PC-9 (cell line): ENCODE measurements around the gene NOXA1.

Experiments used
- EZH2 ChIP-seq: fragments of 200-600 bp; sonication (generic); IDR thresholded peaks from 2 replicates; pipeline ENCODE4 v1.8.0; 2017; ENCODE audit warnings: antibody characterized with exemption, low read depth
- TF ChIP-seq, protein P1 (sequence below): fragments of 200-600 bp; sonication (generic); conservative IDR thresholded peaks from 2 replicates; pipeline ENCODE4 v1.6.1; 2017; ENCODE audit warnings: mixed run types, antibody characterized with exemption, mild to moderate bottlenecking, moderate library complexity

DNA sequence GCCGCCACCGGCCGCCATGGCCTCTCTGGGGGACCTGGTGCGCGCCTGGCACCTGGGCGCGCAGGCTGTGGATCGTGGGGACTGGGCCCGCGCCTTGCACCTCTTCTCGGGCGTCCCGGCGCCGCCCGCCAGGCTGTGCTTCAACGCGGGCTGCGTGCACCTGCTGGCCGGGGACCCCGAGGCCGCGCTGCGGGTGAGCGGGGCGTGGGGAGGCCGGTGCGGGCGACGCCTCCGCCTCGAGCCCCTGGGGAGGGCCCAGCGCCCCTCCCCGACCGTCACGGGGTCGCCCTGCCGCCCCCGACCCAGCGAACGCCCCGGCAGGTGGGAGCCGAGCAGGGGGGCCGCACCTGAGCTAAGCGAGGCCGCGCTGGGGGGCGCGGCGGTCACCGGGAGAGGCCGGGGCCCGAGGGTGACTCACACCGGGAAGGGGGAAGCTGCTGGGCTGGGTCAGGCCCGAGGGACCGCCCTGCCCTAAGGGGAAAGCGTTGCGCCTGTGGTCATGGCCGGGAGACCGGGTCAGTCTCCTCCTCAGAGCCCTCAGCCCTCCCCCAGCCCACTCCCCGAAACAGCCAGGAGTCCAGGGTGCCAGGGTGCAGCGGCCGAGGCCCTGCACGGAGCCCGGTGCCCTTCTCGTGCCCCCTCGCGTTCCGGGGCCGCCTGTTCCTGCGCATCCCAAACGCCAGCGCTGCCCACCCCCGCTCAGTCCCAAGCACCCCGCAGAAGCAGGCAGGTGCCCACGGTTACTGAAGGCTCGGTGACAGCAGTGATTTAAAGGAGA, 510 bp downstream of the NOXA1 start:
- TF ChIP-seq EZH2 = no peak
- TF ChIP-seq, protein P1, sequence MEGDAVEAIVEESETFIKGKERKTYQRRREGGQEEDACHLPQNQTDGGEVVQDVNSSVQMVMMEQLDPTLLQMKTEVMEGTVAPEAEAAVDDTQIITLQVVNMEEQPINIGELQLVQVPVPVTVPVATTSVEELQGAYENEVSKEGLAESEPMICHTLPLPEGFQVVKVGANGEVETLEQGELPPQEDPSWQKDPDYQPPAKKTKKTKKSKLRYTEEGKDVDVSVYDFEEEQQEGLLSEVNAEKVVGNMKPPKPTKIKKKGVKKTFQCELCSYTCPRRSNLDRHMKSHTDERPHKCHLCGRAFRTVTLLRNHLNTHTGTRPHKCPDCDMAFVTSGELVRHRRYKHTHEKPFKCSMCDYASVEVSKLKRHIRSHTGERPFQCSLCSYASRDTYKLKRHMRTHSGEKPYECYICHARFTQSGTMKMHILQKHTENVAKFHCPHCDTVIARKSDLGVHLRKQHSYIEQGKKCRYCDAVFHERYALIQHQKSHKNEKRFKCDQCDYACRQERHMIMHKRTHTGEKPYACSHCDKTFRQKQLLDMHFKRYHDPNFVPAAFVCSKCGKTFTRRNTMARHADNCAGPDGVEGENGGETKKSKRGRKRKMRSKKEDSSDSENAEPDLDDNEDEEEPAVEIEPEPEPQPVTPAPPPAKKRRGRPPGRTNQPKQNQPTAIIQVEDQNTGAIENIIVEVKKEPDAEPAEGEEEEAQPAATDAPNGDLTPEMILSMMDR = no peak
